HCT116 (cell line): Measurements from ENCODE around the gene TSPEAR. TPM values are rescaled to one million over a fixed set of nuclear protein-coding genes. Genes with fewer than 3 reads are reported as not detected.

Experiments
- ATAC-seq: fragments of 200-7000 bp; cut with Tn5 transposase; 2 replicates; pipeline ENCODE4 v1.9.1; 2020; ENCODE audit warnings: mild to moderate bottlenecking, moderate library complexity
- BruUV-seq: library from RNA; stranded (reverse); fragments of 400-500 nt; replicated peaks from 2 replicates; lab custom pipeline; 2021; lab: Mats Ljungman, UMichigan
- CTCF ChIA-PET: fragments of 300-600 bp; sonication (Branson Sonifier 250); formaldehyde crosslinking; loops from one replicate; lab custom pipeline; 2021; ENCODE audit warnings: antibody characterized with exemption; lab: Charles Lee
- POLR2A ChIA-PET: fragments of 300-600, 350-600 bp; sonication (Branson Sonifier 250); formaldehyde crosslinking; loops from one replicate; lab custom pipeline; 2021; ENCODE audit warnings: antibody characterized with exemption; lab: Charles Lee
- RAD21 ChIA-PET, 2 experiments: fragments of 300-600 bp; sonication (Branson Sonifier 250); formaldehyde crosslinking; loops; one replicate each; lab custom pipeline; 2023; ENCODE audit warnings: low total read pairs in 2 of 2; ENCODE audit not compliant: uncharacterized antibody in 2 of 2, unreplicated experiment in 2 of 2, low non-redundant PET in 1 of 2; lab: Charles Lee
- DNase-seq: peaks from one replicate; pipeline ENCODE4 v3.0.0-alpha.2; 2010; ENCODE audit warnings: low read depth, low spot score
- H2AFZ ChIP-seq: fragments of 200-600 bp; shearing (Covaris generic), sonication (generic); 2 replicates; pipeline ENCODE4 v1.6.1; 2017; ENCODE audit warnings: low read depth, mixed run types, mixed read lengths, antibody characterized with exemption, low read length; ENCODE audit not compliant: poor library complexity, severe bottlenecking
- H3K27ac ChIP-seq: 2 replicates; pipeline ENCODE4 v1.5.1; 2012; ENCODE audit warnings: low read depth, low read length
- H3K27me3 ChIP-seq: fragments of 200-600 bp; sonication (generic); 2 replicates; pipeline ENCODE4 v1.6.1; 2016; ENCODE audit warnings: mixed run types, low read length, mixed read lengths; ENCODE audit not compliant: insufficient read depth
- H3K36me3 ChIP-seq, 2 experiments: fragments of 200-500 bp in 1 of 2; fragments of 200-600 bp in 1 of 2; sonication (Bioruptor generic) in 1 of 2; sonication (generic) in 1 of 2; 2 replicates each; pipeline versions ENCODE4 v1.5.1 to v1.6.1; 2014 to 2016; ENCODE audit warnings: low read length in 2 of 2, inconsistent platforms in 1 of 2, mixed read lengths in 1 of 2, mixed run types in 1 of 2; ENCODE audit not compliant: insufficient read depth in 2 of 2, control insufficient read depth in 1 of 2
- H3K4me1 ChIP-seq, 2 experiments: fragments of 200-600 bp in 1 of 2; sonication (generic) in 1 of 2; 2 replicates each; pipeline versions ENCODE4 v1.5.1 to v1.6.1; 2012 to 2017; ENCODE audit warnings: low read length in 2 of 2, inconsistent platforms in 1 of 2, mild to moderate bottlenecking in 1 of 2, mixed read lengths in 1 of 2, mixed run types in 1 of 2, moderate library complexity in 1 of 2; ENCODE audit not compliant: insufficient read depth in 2 of 2, control insufficient read depth in 1 of 2
- H3K4me2 ChIP-seq: fragments of 200-600 bp; sonication (generic); 2 replicates; pipeline ENCODE4 v1.6.1; 2017; ENCODE audit warnings: mixed run types, low read length, mixed read lengths
- H3K4me3 ChIP-seq, 2 experiments: fragments of 200-600 bp in 1 of 2; sonication (generic) in 1 of 2; replicated peaks in 1 of 2; 2 replicates each; pipeline ENCODE4 v1.5.1; 2011 to 2016; ENCODE audit warnings: low read length in 2 of 2, control low read depth in 1 of 2, low read depth in 1 of 2, mild to moderate bottlenecking in 1 of 2, mixed read lengths in 1 of 2, mixed run types in 1 of 2
- H3K79me2 ChIP-seq: fragments of 200-600 bp; sonication (generic); 2 replicates; pipeline ENCODE4 v1.6.1; 2017; ENCODE audit warnings: mild to moderate bottlenecking, mixed run types, low read length, moderate library complexity, mixed read lengths; ENCODE audit not compliant: insufficient read depth
- H3K9ac ChIP-seq: fragments of 200-600 bp; sonication (generic); 2 replicates; pipeline ENCODE4 v1.6.1; 2016; ENCODE audit warnings: low read length, mixed read lengths
- H3K9me2 ChIP-seq: fragments of 200-600 bp; sonication (generic), shearing (Covaris generic); 2 replicates; pipeline ENCODE4 v1.6.1; 2017; ENCODE audit warnings: mixed run types, mild to moderate bottlenecking, moderate library complexity; ENCODE audit not compliant: insufficient read depth
- H3K9me3 ChIP-seq, 2 experiments: fragments of 200-500 bp in 1 of 2; fragments of 200-600 bp in 1 of 2; sonication (Bioruptor generic) in 1 of 2; sonication (generic) in 1 of 2; 2 replicates each; pipeline ENCODE4 v1.6.1; 2014 to 2017; ENCODE audit warnings: low read length in 2 of 2, mixed read lengths in 2 of 2, inconsistent platforms in 1 of 2, low read depth in 1 of 2, mild to moderate bottlenecking in 1 of 2, mixed run types in 1 of 2, moderate library complexity in 1 of 2; ENCODE audit not compliant: control insufficient read depth in 1 of 2, insufficient read depth in 1 of 2
- H4K20me1 ChIP-seq: fragments of 200-600 bp; sonication (generic), shearing (Covaris generic); 2 replicates; pipeline ENCODE4 v1.6.1; 2017; ENCODE audit warnings: mixed run types, mild to moderate bottlenecking, moderate library complexity; ENCODE audit not compliant: insufficient read depth
- CEBPB ChIP-seq: IDR thresholded peaks from 2 replicates; pipeline ENCODE4 v1.6.1; 2012; ENCODE audit warnings: low read depth
- EGR1 ChIP-seq: IDR thresholded peaks from 2 replicates; pipeline ENCODE4 v1.6.1; 2012; ENCODE audit warnings: low read depth
- EZH2 ChIP-seq: fragments of 200-600 bp; sonication (generic); IDR thresholded peaks from 2 replicates; pipeline ENCODE4 v1.6.1; 2017; ENCODE audit warnings: antibody characterized with exemption, mixed run types
- SIN3A ChIP-seq: IDR thresholded peaks from 2 replicates; pipeline ENCODE4 v1.6.1; 2012; ENCODE audit warnings: low read depth
- SRF ChIP-seq: IDR thresholded peaks from 2 replicates; pipeline ENCODE4 v1.6.1; 2012; ENCODE audit warnings: low read depth
- ZFX ChIP-seq: fragments of 450-650 bp; IDR thresholded peaks from 2 replicates; pipeline ENCODE4 v1.6.1; 2017
- ZNF274 ChIP-seq: fragments of 200-500 bp; sonication (Bioruptor generic); IDR thresholded peaks from 2 replicates; pipeline ENCODE4 v1.6.1; 2014; ENCODE audit warnings: mild to moderate bottlenecking, low read depth, low read length, inconsistent platforms
- intact Hi-C: fragments of 100-400 bp; cut with micrococcal nuclease; formaldehyde crosslinking; loops from 2 replicates; pipeline ENCODE4 v1.10.0; 2022
- total RNA-seq: library from RNA; stranded (reverse); gene quantifications from one replicate; pipeline ENCODE4 v1.2.1, GENCODE V29; 2021; ENCODE audit not compliant: unreplicated experiment
- TF ChIP-seq, protein P1 (sequence below): IDR thresholded peaks from 2 replicates; pipeline ENCODE4 v1.6.1; 2012
- TF ChIP-seq, protein P2 (sequence below), 3 experiments: fragments of 200-600 bp in 1 of 3; sonication (generic) in 1 of 3; IDR thresholded peaks in 2 of 3; conservative IDR thresholded peaks in 1 of 3; 2 replicates each; pipeline ENCODE4 v1.5.1; 2012 to 2017; ENCODE audit warnings: low read depth in 2 of 3, low read length in 2 of 3, antibody characterized with exemption in 1 of 3, borderline replicate concordance in 1 of 3, control low read depth in 1 of 3, mild to moderate bottlenecking in 1 of 3, mixed read lengths in 1 of 3, mixed run types in 1 of 3, moderate library complexity in 1 of 3; ENCODE audit not compliant: insufficient read depth in 1 of 3

Gene TSPEAR
- total RNA-seq, 1 experiment from 2014 or later, result not detected

DNA sequence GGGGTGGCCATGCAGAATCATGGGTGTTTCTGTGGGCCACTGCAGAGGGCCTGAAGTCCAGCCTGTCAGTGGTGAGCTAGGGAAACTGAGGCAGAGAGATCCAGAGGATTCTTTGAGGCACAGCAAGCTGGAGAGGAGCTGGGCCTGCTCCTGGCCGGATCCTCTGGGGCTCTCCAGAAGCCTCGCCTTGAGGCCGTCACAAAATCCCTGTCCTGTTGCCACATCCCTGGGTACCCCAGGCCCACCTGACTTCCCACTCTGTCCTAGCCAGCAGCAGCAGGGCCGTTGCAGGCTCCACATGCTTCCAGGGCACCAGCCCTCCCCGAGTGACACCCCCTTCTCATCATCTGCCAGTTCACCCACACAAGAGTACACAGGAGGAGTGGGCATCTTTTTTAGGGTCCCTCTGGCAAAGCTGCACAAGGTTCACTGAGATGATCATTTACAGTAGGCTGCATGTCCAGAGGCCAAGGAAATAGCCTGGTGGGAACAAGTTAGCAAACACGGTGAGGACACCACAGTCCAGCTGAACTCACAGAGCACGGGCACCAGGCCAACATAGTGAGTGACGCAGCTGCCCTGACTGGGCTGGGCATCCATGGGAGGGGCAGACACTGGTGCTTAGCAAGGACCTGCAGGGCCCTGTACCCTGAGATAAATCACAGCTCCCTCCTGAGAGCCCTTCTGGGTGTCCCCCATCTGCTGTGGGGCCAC, 25.1 kb upstream of the TSPEAR start (continued):
- TF ChIP-seq, protein P1, sequence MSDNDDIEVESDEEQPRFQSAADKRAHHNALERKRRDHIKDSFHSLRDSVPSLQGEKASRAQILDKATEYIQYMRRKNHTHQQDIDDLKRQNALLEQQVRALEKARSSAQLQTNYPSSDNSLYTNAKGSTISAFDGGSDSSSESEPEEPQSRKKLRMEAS, result no peak
- TF ChIP-seq CEBPB (no peak), EGR1 (no peak)

DNA sequence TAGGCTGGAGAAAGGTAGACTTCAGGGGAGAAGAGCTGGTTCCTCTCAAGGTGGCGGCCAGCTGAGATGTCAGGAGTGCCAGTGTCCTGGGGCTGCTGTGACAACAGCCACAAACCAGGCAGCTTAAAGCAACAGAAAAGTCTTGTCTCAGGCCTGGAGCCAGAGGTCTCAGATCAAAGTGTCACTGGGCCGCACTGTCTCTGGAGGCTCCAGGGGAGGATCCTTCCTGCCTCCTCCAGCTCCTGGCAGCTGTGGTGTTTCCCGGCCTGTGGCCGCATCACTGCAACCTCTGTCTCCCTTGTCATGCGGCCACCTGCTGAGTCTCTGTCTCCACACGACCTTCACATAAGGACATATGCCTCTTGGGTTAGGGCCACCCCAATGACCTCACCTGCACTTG, 24.4 kb upstream of the TSPEAR start:
- H3K79me2 ChIP-seq, result no peaks in the 10 kb centered on the region
- H4K20me1 ChIP-seq, result no peaks in the 10 kb centered on the region
- H3K9me2 ChIP-seq, result no peaks in the 10 kb centered on the region
- no peaks in the 10 kb centered on the region for H3K4me1 ChIP-seq
- H3K9me3 ChIP-seq, result no peaks in the 10 kb centered on the region
- intact Hi-C loops, result no loop called here
- CTCF ChIA-PET, result no interaction called here
- RAD21 ChIA-PET, result no interaction called here
- no peak overlapping the region for H3K4me3 ChIP-seq
- no peak overlapping the region for H2AFZ ChIP-seq
- no peak for TF ChIP-seq EZH2
- TF ChIP-seq SIN3A, result no peak
- TF ChIP-seq, protein P2, sequence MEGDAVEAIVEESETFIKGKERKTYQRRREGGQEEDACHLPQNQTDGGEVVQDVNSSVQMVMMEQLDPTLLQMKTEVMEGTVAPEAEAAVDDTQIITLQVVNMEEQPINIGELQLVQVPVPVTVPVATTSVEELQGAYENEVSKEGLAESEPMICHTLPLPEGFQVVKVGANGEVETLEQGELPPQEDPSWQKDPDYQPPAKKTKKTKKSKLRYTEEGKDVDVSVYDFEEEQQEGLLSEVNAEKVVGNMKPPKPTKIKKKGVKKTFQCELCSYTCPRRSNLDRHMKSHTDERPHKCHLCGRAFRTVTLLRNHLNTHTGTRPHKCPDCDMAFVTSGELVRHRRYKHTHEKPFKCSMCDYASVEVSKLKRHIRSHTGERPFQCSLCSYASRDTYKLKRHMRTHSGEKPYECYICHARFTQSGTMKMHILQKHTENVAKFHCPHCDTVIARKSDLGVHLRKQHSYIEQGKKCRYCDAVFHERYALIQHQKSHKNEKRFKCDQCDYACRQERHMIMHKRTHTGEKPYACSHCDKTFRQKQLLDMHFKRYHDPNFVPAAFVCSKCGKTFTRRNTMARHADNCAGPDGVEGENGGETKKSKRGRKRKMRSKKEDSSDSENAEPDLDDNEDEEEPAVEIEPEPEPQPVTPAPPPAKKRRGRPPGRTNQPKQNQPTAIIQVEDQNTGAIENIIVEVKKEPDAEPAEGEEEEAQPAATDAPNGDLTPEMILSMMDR (IDR thresholded peaks at IDR 0.05 in 2 of 3, conservative IDR thresholded peaks at IDR 0.05 in 1 of 3; ENCODE audit: borderline replicate concordance in 1 of 3, insufficient read depth in 1 of 3, low read depth in 2 of 3, low read length in 2 of 3), result no peak
- no peak for TF ChIP-seq ZNF274
- no peak for TF ChIP-seq ZFX
- TF ChIP-seq SRF, result no peak
- TF ChIP-seq, protein P1, result no peak
- H3K9ac ChIP-seq, result no peak overlapping the region
- no peaks in the 10 kb centered on the region for H3K36me3 ChIP-seq
- no peaks in the 10 kb centered on the region for H3K27me3 ChIP-seq
- no TSS peak for BruUV-seq
- DNase-seq, result no peak
- no peak for ATAC-seq
- POLR2A ChIA-PET, result no interaction called here
- no peak overlapping the region for H3K4me2 ChIP-seq
- no peak overlapping the region for H3K27ac ChIP-seq
